ENCODE data around the gene ERGIC1.
"Not testable (repeated sequence)": the region's sequence is repeated elsewhere in the genome, so short reads cannot be mapped to it uniquely, and the experiment has no call there.

The ERGIC1 gene

DNA sequence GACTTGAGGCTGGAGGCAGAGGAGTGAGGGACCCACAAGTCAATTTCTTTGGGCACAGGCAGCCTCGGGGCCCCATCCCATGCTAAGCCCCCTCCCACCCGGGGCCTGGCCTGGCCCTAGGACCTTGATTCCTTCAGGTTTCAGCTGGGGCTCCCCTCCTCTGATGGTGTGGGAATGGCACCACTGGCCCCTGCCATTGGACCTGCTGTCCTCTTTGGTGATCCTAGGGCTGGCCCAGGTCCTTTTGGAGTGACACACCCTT is 10.5 kb downstream of the ERGIC1 start:
- H3K4me3 Mint-ChIP-seq, result no peak overlapping the region
- peaks cover 2% of the 10 kb centered on the region for H3K36me3 Mint-ChIP-seq (ENCODE audit: low read depth)
- no peaks in the 10 kb centered on the region for H3K9me3 Mint-ChIP-seq
- peaks cover 34% of the 10 kb centered on the region for H3K4me1 Mint-ChIP-seq
- ATAC-seq (no peak), DNase-seq (no peak)
- H3K27me3 Mint-ChIP-seq, result no peaks in the 10 kb centered on the region
- H3K27ac Mint-ChIP-seq, result no peak overlapping the region

DNA sequence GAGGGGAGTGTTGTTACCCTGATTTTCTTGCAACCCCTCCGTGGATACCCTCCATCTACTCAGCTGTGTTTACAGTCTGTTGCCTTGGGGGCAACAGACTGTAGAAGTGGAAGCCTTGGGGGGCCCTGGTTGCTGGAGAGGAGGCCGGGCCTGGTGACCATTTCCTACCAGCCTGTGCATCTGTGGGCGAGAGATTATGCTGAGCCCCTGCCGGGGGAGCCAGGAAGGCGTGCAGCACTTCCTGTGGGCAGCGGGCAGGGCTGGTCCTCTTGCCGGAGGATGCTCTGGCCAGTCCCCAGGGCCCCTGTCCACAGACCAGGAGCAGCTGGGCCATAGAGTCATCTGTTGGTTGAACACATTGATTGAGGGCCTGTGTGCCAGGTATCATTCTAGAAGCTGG is 11.1 kb downstream of the ERGIC1 start:
- H3K4me1 Mint-ChIP-seq, result peaks cover 39% of the 10 kb centered on the region
- DNase-seq (no peak), ATAC-seq (no peak)
- H3K4me3 Mint-ChIP-seq, result no peak overlapping the region
- peaks cover 2% of the 10 kb centered on the region for H3K36me3 Mint-ChIP-seq (ENCODE audit: low read depth)
- no peak overlapping the region for H3K27ac Mint-ChIP-seq
- H3K9me3 Mint-ChIP-seq, result no peaks in the 10 kb centered on the region
- no peaks in the 10 kb centered on the region for H3K27me3 Mint-ChIP-seq

DNA sequence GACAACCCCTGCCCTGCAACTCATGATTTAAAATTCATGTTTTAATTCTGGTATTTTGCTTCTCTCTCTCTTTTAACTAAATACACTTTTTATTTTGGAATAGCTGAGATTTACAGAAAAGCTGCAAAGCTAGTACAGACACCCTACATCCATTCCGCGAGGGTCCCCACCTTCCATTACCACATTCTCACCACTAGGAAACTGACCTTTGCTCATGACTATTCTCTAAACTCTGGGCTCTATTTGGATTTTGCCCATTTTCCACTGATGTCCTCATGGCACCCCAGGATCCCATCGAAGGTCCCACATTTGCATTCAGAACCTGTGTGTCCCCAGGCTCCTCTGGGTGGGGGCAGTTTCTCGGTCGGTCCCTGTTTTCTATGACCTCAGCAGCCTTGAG is 11.5 kb downstream of the ERGIC1 start:
- H3K27me3 Mint-ChIP-seq, result no peaks in the 10 kb centered on the region
- no peak overlapping the region for H3K4me3 Mint-ChIP-seq
- peaks cover 2% of the 10 kb centered on the region for H3K36me3 Mint-ChIP-seq (ENCODE audit: low read depth)
- H3K4me1 Mint-ChIP-seq, result peaks cover 42% of the 10 kb centered on the region
- DNase-seq (no peak), ATAC-seq (no peak)
- H3K9me3 Mint-ChIP-seq, result no peaks in the 10 kb centered on the region
- no peak overlapping the region for H3K27ac Mint-ChIP-seq

DNA sequence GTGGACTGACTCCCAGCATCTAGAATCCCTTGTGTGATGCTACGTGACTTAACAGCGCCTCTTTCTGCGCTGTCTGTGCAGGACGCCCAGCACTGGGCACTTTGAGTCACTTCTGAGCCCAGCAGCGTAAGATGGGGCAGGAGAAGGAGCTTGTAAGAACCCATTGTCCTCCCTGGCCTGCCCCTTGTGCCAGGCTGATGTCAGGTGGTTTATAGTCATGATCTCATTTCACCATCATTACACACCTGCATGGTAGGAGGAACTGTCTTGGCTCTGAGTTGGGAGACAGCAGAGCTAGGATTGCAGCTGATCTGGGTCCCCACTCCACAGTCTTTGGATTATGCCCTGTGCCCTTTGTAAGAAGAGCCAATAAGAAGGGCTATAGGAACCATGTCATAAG is 12.2 kb downstream of the ERGIC1 start:
- no peak overlapping the region for H3K27ac Mint-ChIP-seq
- no peak for ATAC-seq
- no peaks in the 10 kb centered on the region for H3K27me3 Mint-ChIP-seq
- H3K4me3 Mint-ChIP-seq, result no peak overlapping the region
- no peak for DNase-seq
- peaks cover 2% of the 10 kb centered on the region for H3K36me3 Mint-ChIP-seq (ENCODE audit: low read depth)
- H3K4me1 Mint-ChIP-seq, result peaks cover 43% of the 10 kb centered on the region
- H3K9me3 Mint-ChIP-seq, result no peaks in the 10 kb centered on the region

DNA sequence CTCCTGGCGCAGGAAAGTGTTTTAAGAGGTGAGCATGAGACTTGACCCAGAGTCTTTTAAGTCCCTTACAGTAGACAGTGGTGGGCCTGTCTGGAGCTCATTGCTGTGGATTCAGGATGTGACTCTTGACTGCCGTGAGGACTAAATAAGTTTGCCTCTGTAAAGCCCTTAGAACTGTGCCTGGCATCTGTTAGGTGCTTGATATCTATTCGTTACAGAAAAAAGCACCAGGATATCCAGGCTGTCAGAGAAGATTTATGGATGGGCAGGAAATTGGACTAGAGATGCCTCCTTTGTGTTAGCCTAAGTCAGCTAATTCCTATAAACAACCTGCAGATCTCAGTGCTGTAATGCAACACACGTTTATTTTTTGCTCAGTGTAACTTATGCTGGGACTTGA is 12.6 kb downstream of the ERGIC1 start:
- H3K4me3 Mint-ChIP-seq, result no peak overlapping the region
- H3K9me3 Mint-ChIP-seq, result no peaks in the 10 kb centered on the region
- peaks cover 43% of the 10 kb centered on the region for H3K4me1 Mint-ChIP-seq
- DNase-seq (no peak), ATAC-seq (no peak)
- H3K36me3 Mint-ChIP-seq (ENCODE audit: low read depth), result peaks cover 2% of the 10 kb centered on the region
- H3K27me3 Mint-ChIP-seq, result no peaks in the 10 kb centered on the region
- no peak overlapping the region for H3K27ac Mint-ChIP-seq

DNA sequence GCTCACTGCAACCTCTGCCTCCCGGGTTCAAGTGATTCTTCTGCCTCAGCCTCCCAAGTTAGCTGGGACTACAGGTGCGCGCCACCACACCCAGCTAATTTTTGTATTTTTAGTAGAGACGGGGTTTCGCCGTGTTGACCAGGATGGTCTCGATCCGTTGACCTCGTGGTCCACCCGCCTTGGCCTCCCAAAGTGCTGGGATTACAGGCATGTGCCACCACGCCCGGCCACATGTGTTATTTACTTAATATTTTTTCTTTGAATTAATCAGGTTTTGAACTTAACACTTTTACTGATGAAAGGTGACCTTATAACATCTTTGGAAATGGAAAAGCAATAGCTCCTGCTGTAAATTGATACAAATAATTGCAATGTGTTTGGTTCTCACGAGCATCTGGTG is 13.5 kb downstream of the ERGIC1 start:
- peaks cover 51% of the 10 kb centered on the region for H3K4me1 Mint-ChIP-seq
- not testable (repeated sequence) for H3K36me3 Mint-ChIP-seq (ENCODE audit: low read depth); DNase-seq; ATAC-seq; H3K4me3 Mint-ChIP-seq; H3K27ac Mint-ChIP-seq; H3K9me3 Mint-ChIP-seq; H3K27me3 Mint-ChIP-seq

DNA sequence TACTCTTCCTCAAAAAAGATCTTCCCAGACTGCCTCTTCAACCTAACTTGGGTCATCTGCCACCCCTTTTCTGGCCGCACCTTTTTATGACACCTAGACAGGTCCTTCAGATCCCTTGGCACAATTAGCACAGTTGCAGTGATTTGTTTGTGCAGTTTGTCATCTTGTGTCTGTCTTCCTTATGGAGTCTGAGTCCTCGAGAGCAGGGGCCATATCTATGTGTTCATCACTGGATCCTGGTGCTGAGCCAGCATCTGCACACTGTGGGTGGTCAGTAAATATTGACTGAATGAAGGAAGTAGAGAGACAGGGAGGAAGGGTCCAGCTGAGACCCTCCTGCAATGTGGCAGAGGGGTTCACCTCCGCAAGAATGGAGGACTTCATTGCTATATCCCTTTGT is 14.4 kb downstream of the ERGIC1 start:
- DNase-seq, result no peak
- no peak for ATAC-seq
- no peaks in the 10 kb centered on the region for H3K9me3 Mint-ChIP-seq
- H3K27me3 Mint-ChIP-seq, result no peaks in the 10 kb centered on the region
- H3K4me3 Mint-ChIP-seq, result no peak overlapping the region
- peaks cover 58% of the 10 kb centered on the region for H3K4me1 Mint-ChIP-seq
- H3K36me3 Mint-ChIP-seq (ENCODE audit: low read depth), result no peaks in the 10 kb centered on the region
- H3K27ac Mint-ChIP-seq, result no peak overlapping the region

DNA sequence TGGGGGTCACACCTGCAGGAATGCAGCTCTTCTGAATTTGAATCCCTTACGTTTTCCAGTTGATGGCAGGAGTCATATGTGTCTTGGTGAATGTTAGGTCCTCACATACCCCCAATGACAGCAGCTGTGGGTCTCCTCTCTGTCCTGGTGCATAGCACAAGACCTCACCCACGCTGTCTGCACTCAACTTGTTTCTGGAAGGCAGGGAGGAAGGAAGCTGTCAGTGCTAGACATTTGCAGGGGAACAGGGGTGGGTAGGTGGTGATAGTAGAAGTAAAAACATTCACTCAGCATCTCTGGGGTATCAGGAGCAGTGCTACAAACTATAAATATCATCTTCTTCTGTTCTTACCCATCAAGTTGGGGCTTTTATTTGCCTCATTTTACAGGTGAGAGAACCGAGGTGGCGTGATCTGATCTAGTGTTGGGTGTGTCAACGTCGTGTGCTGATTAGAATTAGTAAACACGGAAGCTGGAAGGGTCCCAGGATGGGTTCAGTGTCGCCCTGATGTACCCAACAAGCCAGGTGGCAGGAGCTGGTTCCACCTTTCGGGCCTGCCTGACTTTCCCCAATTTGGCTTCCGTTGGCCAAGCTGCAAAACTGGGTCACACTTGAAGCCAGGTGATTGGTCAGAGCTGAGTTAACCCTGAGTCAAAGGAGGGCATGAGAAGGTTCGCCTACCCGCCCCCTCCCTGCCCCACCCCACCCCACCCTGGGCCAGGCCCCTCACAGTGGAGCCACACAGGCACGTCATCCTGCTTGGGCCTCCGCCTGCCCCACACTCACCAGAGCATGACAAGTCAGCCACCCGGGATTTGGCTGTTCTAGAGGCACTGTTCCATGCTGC is 15.8 kb downstream of the ERGIC1 start:
- Mint-ChIP-seq H3K27ac (peak overlapping the region; percentile 57), H3K36me3 (ENCODE audit: low read depth) (no peaks in the 10 kb centered on the region), H3K4me1 (peaks cover 66% of the 10 kb centered on the region), H3K9me3 (no peaks in the 10 kb centered on the region), H3K4me3 (no peak overlapping the region), H3K27me3 (no peaks in the 10 kb centered on the region)
- ATAC-seq (peak; percentile 35), DNase-seq (no peak)

DNA sequence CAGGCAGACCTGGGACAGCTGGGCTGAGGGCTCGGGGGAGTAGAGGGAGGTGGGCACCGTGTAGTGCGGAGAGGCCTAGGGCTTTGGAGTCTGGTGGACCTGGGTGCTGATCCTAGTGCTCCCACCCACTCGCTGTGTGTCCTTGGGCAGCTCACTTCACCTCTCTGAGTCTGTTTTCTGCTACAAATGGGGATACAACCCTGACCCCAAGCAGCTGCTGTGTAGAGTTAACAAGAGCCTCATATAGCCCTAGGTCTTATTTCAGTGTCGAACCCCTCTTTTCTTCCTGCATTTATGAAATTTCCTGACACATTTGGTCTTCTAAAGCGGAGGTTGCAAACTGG is 16.4 kb downstream of the ERGIC1 start:
- no peaks in the 10 kb centered on the region for H3K36me3 Mint-ChIP-seq (ENCODE audit: low read depth)
- peaks cover 71% of the 10 kb centered on the region for H3K4me1 Mint-ChIP-seq
- no peak overlapping the region for H3K4me3 Mint-ChIP-seq
- DNase-seq (no peak), ATAC-seq (no peak)
- no peaks in the 10 kb centered on the region for H3K27me3 Mint-ChIP-seq
- H3K27ac Mint-ChIP-seq, result peak overlapping the region; percentile 42
- H3K9me3 Mint-ChIP-seq, result no peaks in the 10 kb centered on the region

DNA sequence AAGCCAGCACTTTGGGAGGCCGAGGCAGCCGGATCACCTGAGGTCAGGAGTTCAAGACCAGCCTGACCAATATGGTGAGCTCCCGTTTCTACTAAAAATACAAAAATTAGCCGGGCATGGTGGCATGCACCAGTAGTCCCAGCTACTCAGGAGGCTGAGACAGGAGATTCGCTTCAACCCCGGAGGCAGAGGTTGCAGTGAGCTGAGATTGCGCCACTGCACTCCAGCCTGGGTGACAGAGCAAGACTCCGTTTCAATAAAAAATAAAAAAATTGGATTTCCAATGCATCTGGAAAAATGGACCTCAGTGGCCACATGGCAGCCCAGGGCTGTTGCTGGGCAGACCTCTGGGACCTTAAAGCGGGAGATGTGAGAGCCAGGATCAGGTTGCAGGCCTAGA is 17.2 kb downstream of the ERGIC1 start:
- H3K27ac Mint-ChIP-seq, result peak overlapping the region; percentile 44
- peaks cover 73% of the 10 kb centered on the region for H3K4me1 Mint-ChIP-seq

DNA sequence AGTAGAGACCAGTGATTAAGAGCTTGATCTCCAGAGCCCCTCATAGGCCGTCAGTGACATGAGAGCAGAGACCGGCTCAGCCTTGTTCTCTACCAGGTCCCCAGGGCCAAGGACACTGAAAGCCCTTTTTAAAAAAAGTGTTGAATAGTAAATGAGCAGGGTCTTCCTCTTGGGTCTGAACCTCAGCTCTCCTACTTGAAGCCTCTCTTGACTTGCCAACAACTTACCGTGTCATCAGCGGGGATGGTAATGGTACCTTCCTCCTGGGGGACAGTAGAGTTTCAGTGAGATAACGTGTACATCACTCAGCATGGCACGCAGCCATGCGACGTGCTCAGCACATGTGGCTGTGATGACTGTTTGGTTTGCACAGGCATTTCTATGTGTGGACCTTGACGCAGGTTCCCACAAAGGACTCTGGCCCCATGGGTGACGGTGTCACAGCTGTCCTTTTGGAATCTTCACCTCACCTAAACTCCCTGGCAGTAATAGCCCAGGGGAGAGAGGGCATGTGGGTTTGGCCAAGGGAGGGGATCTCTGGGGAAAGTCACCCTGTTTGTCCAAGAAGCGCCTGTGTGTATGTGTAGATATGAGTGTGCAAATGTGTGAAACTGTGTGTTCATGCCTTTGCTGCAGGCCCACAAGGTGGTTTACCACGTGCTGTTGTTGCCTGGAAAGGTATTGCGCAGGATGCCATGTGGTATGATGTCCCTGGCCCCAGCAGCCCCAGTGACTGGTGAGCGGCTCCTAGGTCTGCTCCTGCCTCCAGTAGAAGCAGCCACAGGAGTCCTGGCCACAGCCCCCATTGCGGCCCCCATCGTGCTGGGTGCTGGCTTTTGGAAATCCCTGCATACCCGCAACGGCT is 18.7 kb downstream of the ERGIC1 start:
- Mint-ChIP-seq H3K27ac (peak overlapping the region; percentile 64), H3K27me3 (no peaks in the 10 kb centered on the region), H3K36me3 (ENCODE audit: low read depth) (no peaks in the 10 kb centered on the region), H3K4me1 (peaks cover 69% of the 10 kb centered on the region), H3K9me3 (no peaks in the 10 kb centered on the region), H3K4me3 (no peak overlapping the region)
- peak; percentile 40 for ATAC-seq
- peak; percentile 26 for DNase-seq

More for the DNA sequence above, 17.2 kb downstream of the ERGIC1 start:
- H3K4me3 Mint-ChIP-seq; H3K9me3 Mint-ChIP-seq; H3K27me3 Mint-ChIP-seq; H3K36me3 Mint-ChIP-seq (ENCODE audit: low read depth); DNase-seq; ATAC-seq: not testable (repeated sequence)

DNA sequence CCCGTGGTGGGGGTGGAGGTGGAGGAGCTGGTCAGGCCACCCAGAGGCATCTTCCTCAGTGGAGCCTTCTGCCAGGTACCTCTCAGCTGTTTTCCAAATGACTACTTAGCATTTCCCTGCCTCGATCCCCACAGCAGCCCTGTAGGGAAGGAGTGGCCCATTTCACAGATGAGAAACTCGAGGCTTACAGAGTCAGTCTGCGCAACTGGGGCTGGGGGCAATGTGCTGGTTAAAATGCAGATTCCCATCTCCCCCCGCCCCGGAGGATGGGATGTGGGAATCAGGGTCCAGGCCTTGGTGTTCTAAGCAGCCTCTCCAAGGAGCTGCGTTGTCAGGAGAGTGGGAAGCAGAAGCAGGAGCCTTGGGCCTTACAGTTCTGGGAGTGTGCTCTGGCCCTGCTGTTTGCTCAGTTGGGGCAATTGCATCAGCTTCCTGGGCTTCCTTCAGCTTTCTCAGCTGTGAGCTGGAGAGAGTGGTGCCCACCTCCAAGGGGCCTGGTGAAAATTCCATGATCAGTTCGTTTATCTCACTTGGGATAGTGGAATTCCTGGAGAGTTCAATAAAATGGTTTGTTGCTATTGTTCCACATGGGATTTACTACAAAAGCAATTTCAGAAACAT is 19.4 kb downstream of the ERGIC1 start:
- Mint-ChIP-seq H3K27me3 (no peaks in the 10 kb centered on the region), H3K4me3 (no peak overlapping the region), H3K36me3 (ENCODE audit: low read depth) (no peaks in the 10 kb centered on the region), H3K9me3 (no peaks in the 10 kb centered on the region), H3K4me1 (peaks cover 63% of the 10 kb centered on the region), H3K27ac (peak overlapping the region; percentile 82)
- DNase-seq (no peak), ATAC-seq (no peak)

DNA sequence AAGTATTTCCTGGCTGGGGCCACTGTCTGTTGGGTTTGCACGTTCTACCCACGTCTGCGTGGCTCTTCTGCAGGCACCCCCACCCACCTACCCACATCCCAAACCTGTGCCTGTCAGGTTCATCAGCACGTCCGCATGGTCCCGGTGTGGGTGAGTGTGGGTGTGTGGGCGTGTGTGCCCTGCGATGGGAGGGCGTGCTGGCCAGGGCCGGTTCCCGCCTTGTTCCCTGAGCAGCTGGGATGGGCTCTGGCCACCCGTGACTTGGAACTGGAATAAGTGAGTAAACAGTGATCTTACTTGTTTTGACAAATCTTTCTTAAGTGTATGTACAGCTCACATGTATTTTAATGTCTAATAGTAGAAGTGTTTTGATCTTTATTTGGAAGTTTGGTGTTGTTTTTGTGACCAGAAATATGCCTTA is 20.4 kb downstream of the ERGIC1 start:
- H3K27me3 Mint-ChIP-seq, result no peaks in the 10 kb centered on the region
- no peaks in the 10 kb centered on the region for H3K9me3 Mint-ChIP-seq
- peaks cover 54% of the 10 kb centered on the region for H3K4me1 Mint-ChIP-seq
- H3K4me3 Mint-ChIP-seq, result peak overlapping the region; percentile 6
- H3K27ac Mint-ChIP-seq, result peak overlapping the region; percentile 82
- DNase-seq, result no peak
- peak; percentile 16 for ATAC-seq
- H3K36me3 Mint-ChIP-seq (ENCODE audit: low read depth), result no peaks in the 10 kb centered on the region

DNA sequence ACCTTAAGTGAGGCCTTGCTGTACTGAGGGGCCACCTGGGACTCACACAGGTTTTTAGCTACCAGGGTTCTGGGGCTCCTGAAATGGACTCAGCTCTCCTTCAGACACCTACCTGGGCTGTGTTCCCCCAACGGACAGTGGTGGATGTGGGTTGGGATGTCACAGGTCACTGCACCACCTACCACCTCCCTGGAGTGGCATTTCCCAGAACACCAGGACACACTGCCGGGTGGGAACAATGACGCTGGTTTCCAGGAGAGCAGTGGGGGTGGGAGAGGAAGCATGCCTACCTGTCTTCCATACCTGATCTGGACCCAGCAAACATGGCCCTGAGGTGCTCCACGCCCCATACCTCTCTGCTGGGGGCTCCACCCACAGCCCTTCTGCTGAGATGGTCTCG is 20.9 kb downstream of the ERGIC1 start:
- H3K4me3 Mint-ChIP-seq, result no peak overlapping the region
- DNase-seq (no peak), ATAC-seq (no peak)
- peaks cover 48% of the 10 kb centered on the region for H3K4me1 Mint-ChIP-seq
- H3K27ac Mint-ChIP-seq, result peak overlapping the region; percentile 82
- H3K36me3 Mint-ChIP-seq (ENCODE audit: low read depth), result no peaks in the 10 kb centered on the region
- H3K9me3 Mint-ChIP-seq, result no peaks in the 10 kb centered on the region
- no peaks in the 10 kb centered on the region for H3K27me3 Mint-ChIP-seq
